WTC11 (cell line): ENCODE measurements around the gene STXBP1. TPM values are rescaled to one million over a fixed set of nuclear protein-coding genes. Genes with fewer than 3 reads are reported as not detected.

Experiments used
- ATAC-seq: fragments of 200-7000 bp; cut with Tn5 transposase; 2 replicates; pipeline ENCODE4 v1.10.0; 2021; ENCODE audit warnings: mild to moderate bottlenecking, moderate library complexity
- CTCF ChIA-PET: fragments of 300-600 bp; sonication (Branson Sonifier 250); formaldehyde crosslinking; loops from one replicate; lab custom pipeline; 2021; ENCODE audit warnings: antibody characterized with exemption; lab: Charles Lee
- POLR2A ChIA-PET: fragments of 350-600 bp; sonication (Branson Sonifier 250); formaldehyde crosslinking; loops from one replicate; lab custom pipeline; 2021; ENCODE audit warnings: antibody characterized with exemption; lab: Charles Lee
- DNase-seq: peaks from one replicate; pipeline ENCODE4 v3.0.0; 2021; ENCODE audit warnings: low spot score
- H3K27ac Mint-ChIP-seq: 2 replicates; pipeline ENCODE4 v1.8.0; 2021; ENCODE audit warnings: mixed read lengths
- H3K27me3 Mint-ChIP-seq: 2 replicates; pipeline ENCODE4 v1.8.0; 2021; ENCODE audit warnings: low read depth, mild to moderate bottlenecking, moderate library complexity, mixed read lengths
- H3K36me3 Mint-ChIP-seq: 2 replicates; pipeline ENCODE4 v1.8.0; 2021; ENCODE audit warnings: mixed read lengths
- H3K4me1 Mint-ChIP-seq: 2 replicates; pipeline ENCODE4 v1.8.0; 2022; ENCODE audit warnings: mixed read lengths
- H3K4me3 Mint-ChIP-seq: 2 replicates; pipeline ENCODE4 v1.8.0; 2021; ENCODE audit warnings: mild to moderate bottlenecking, moderate library complexity, mixed read lengths
- H3K9me3 Mint-ChIP-seq: 2 replicates; pipeline ENCODE4 v1.8.0; 2021; ENCODE audit warnings: mixed read lengths
- ATF2 ChIP-seq: sonication (generic); formaldehyde crosslinking; IDR thresholded peaks from 2 replicates; pipeline ENCODE4 v1.8.1; 2022; ENCODE audit warnings: low read depth, missing genetic modification reagents, borderline replicate concordance
- E2F1 ChIP-seq: sonication (generic); formaldehyde crosslinking; IDR thresholded peaks from 2 replicates; pipeline ENCODE4 v1.8.0; 2022; ENCODE audit warnings: mild to moderate bottlenecking, missing genetic modification reagents
- EMX1 ChIP-seq: fragments of 250-450 bp; sonication (Bioruptor Pico); IDR thresholded peaks from 2 replicates; pipeline ENCODE4 v1.8.0; 2021; ENCODE audit warnings: mild to moderate bottlenecking
- FOXJ3 ChIP-seq: sonication (generic); formaldehyde crosslinking; IDR thresholded peaks from 2 replicates; pipeline ENCODE4 v1.9.0; 2021; ENCODE audit warnings: missing genetic modification reagents, mild to moderate bottlenecking, borderline replicate concordance
- FOXP4 ChIP-seq: sonication (generic); formaldehyde crosslinking; IDR thresholded peaks from 2 replicates; pipeline ENCODE4 v1.8.0; 2022; ENCODE audit warnings: mild to moderate bottlenecking, missing genetic modification reagents
- GTF2I ChIP-seq: fragments of 250-450 bp; sonication (Bioruptor Pico); conservative IDR thresholded peaks from 2 replicates; pipeline ENCODE4 v1.4.0; 2021; ENCODE audit warnings: mild to moderate bottlenecking
- JAZF1 ChIP-seq: fragments of 250-450 bp; sonication (Bioruptor Pico); IDR thresholded peaks from 2 replicates; pipeline ENCODE4 v1.9.0; 2021; ENCODE audit warnings: moderate library complexity, mild to moderate bottlenecking, inconsistent platforms
- NFYB ChIP-seq: sonication (generic); formaldehyde crosslinking; conservative IDR thresholded peaks from 2 replicates; pipeline ENCODE4 v1.8.0; 2022; ENCODE audit warnings: low read depth, missing genetic modification reagents
- NR1H2 ChIP-seq: sonication (generic); formaldehyde crosslinking; IDR thresholded peaks from 2 replicates; pipeline ENCODE4 v1.9.0; 2021; ENCODE audit warnings: mild to moderate bottlenecking, moderate library complexity, missing genetic modification reagents
- RELA ChIP-seq: sonication (generic); formaldehyde crosslinking; IDR thresholded peaks from 2 replicates; pipeline ENCODE4 v1.8.1; 2022; ENCODE audit warnings: missing genetic modification reagents, mild to moderate bottlenecking, borderline replicate concordance
- SMAD3 ChIP-seq: sonication (generic); formaldehyde crosslinking; IDR thresholded peaks from 2 replicates; pipeline ENCODE4 v1.8.0; 2022; ENCODE audit warnings: missing genetic modification reagents, mild to moderate bottlenecking, borderline replicate concordance
- TEAD1 ChIP-seq: sonication (generic); formaldehyde crosslinking; IDR thresholded peaks from 2 replicates; pipeline ENCODE4 v1.8.0; 2022; ENCODE audit warnings: mild to moderate bottlenecking, missing genetic modification reagents
- TP53 ChIP-seq: sonication (generic); formaldehyde crosslinking; IDR thresholded peaks from 2 replicates; pipeline ENCODE4 v1.8.1; 2023; ENCODE audit warnings: mild to moderate bottlenecking, missing genetic modification reagents
- ZBTB43 ChIP-seq: sonication (generic); formaldehyde crosslinking; IDR thresholded peaks from 2 replicates; pipeline ENCODE4 v1.8.1; 2023; ENCODE audit warnings: mild to moderate bottlenecking, missing genetic modification reagents
- ZNF219 ChIP-seq: sonication (generic); formaldehyde crosslinking; IDR thresholded peaks from 2 replicates; pipeline ENCODE4 v1.8.0; 2023; ENCODE audit warnings: missing genetic modification reagents, mild to moderate bottlenecking, borderline replicate concordance
- ZNF512 ChIP-seq: sonication (generic); formaldehyde crosslinking; IDR thresholded peaks from 2 replicates; pipeline ENCODE4 v1.8.1; 2022; ENCODE audit warnings: missing genetic modification reagents, borderline replicate concordance
- total RNA-seq: library from RNA; stranded (reverse); gene quantifications from 3 replicates; pipeline ENCODE4 v1.2.3, GENCODE V29; 2021
- TF ChIP-seq, protein P1 (sequence below): fragments of 250-450 bp; sonication (Bioruptor Pico); IDR thresholded peaks from 2 replicates; pipeline ENCODE4 v1.9.0; 2021; ENCODE audit warnings: moderate library complexity, mild to moderate bottlenecking, inconsistent platforms, borderline replicate concordance
- TF ChIP-seq, protein P2 (sequence below): sonication (generic); formaldehyde crosslinking; IDR thresholded peaks from 2 replicates; pipeline ENCODE4 v1.8.1; 2023; ENCODE audit warnings: mild to moderate bottlenecking, moderate library complexity, missing genetic modification reagents
- TF ChIP-seq, protein P3 (sequence below): fragments of 200-600 bp; IDR thresholded peaks from 2 replicates; pipeline ENCODE4 v1.8.0; 2022; ENCODE audit warnings: antibody characterized with exemption
- TF ChIP-seq, protein P4 (sequence below): sonication (generic); formaldehyde crosslinking; IDR thresholded peaks from 2 replicates; pipeline ENCODE4 v1.8.0; 2023; ENCODE audit warnings: mild to moderate bottlenecking, missing genetic modification reagents

The STXBP1 gene
- total RNA-seq, 1 experiment from 2014 or later = 37.1 TPM

- Mint-ChIP-seq H3K4me1 (peaks cover 45% of the 10 kb centered on the region), H3K36me3 (no peaks in the 10 kb centered on the region; the same call in 1 of the 2 replicates), H3K27me3 (no peaks in the 10 kb centered on the region), H3K9me3 (no peaks in the 10 kb centered on the region), H3K4me3 (no peak overlapping the region), H3K27ac (peak overlapping the region; percentile 34; the same call in 1 of the 2 replicates)
- ATAC-seq (no peak), DNase-seq (no peak)
- ChIA-PET POLR2A (interaction anchor here (0.8 kb wide), 1 partner anchor 12 kb away, joined by 3 read pairs; no protein-coding TSS in a partner anchor), CTCF (interaction anchor here (0.9 to 2.1 kb wide), 4 partner anchors 9 to 111 kb away, joined by 3 to 8 read pairs (median 4); partner anchors contain the start of gene TOR2A)
- TF ChIP-seq JAZF1 (CRISPR knock-in tag) (no peak), RELA (no peak), ZNF512 (CRISPR knock-in tag) (no peak), NR1H2 (no peak), TEAD1 (CRISPR knock-in tag) (no peak), EMX1 (CRISPR knock-in tag) (no peak), FOXJ3 (no peak), GTF2I (no peak), TP53 (no peak)
- TF ChIP-seq, protein P1, sequence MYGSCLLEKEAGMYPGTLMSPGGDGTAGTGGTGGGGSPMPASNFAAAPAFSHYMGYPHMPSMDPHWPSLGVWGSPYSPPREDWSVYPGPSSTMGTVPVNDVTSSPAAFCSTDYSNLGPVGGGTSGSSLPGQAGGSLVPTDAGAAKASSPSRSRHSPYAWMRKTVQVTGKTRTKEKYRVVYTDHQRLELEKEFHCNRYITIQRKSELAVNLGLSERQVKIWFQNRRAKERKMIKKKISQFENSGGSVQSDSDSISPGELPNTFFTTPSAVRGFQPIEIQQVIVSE (CRISPR knock-in tag) = no peak
- TF ChIP-seq, protein P2, sequence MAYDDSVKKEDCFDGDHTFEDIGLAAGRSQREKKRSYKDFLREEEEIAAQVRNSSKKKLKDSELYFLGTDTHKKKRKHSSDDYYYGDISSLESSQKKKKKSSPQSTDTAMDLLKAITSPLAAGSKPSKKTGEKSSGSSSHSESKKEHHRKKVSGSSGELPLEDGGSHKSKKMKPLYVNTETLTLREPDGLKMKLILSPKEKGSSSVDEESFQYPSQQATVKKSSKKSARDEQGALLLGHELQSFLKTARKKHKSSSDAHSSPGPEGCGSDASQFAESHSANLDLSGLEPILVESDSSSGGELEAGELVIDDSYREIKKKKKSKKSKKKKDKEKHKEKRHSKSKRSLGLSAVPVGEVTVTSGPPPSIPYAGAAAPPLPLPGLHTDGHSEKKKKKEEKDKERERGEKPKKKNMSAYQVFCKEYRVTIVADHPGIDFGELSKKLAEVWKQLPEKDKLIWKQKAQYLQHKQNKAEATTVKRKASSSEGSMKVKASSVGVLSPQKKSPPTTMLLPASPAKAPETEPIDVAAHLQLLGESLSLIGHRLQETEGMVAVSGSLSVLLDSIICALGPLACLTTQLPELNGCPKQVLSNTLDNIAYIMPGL (CRISPR knock-in tag) = no peak
- TF ChIP-seq, protein P3, sequence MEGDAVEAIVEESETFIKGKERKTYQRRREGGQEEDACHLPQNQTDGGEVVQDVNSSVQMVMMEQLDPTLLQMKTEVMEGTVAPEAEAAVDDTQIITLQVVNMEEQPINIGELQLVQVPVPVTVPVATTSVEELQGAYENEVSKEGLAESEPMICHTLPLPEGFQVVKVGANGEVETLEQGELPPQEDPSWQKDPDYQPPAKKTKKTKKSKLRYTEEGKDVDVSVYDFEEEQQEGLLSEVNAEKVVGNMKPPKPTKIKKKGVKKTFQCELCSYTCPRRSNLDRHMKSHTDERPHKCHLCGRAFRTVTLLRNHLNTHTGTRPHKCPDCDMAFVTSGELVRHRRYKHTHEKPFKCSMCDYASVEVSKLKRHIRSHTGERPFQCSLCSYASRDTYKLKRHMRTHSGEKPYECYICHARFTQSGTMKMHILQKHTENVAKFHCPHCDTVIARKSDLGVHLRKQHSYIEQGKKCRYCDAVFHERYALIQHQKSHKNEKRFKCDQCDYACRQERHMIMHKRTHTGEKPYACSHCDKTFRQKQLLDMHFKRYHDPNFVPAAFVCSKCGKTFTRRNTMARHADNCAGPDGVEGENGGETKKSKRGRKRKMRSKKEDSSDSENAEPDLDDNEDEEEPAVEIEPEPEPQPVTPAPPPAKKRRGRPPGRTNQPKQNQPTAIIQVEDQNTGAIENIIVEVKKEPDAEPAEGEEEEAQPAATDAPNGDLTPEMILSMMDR = no peak
- TF ChIP-seq, protein P4, sequence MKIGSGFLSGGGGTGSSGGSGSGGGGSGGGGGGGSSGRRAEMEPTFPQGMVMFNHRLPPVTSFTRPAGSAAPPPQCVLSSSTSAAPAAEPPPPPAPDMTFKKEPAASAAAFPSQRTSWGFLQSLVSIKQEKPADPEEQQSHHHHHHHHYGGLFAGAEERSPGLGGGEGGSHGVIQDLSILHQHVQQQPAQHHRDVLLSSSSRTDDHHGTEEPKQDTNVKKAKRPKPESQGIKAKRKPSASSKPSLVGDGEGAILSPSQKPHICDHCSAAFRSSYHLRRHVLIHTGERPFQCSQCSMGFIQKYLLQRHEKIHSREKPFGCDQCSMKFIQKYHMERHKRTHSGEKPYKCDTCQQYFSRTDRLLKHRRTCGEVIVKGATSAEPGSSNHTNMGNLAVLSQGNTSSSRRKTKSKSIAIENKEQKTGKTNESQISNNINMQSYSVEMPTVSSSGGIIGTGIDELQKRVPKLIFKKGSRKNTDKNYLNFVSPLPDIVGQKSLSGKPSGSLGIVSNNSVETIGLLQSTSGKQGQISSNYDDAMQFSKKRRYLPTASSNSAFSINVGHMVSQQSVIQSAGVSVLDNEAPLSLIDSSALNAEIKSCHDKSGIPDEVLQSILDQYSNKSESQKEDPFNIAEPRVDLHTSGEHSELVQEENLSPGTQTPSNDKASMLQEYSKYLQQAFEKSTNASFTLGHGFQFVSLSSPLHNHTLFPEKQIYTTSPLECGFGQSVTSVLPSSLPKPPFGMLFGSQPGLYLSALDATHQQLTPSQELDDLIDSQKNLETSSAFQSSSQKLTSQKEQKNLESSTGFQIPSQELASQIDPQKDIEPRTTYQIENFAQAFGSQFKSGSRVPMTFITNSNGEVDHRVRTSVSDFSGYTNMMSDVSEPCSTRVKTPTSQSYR = no peak
Measured at GRCh38 chr9:127652733-127653132, 40.7 kb downstream of the STXBP1 start.

GRCh38 chr9:127654619-127655018 is 42.5 kb downstream of the STXBP1 start:
- ATAC-seq (peak; percentile 79), DNase-seq (no peak)
- ChIA-PET POLR2A (interaction anchor here (0.5 to 1.1 kb wide), 3 partner anchors 20 to 257 kb away, joined by 3 to 4 read pairs (median 4); no protein-coding TSS in a partner anchor), CTCF (interaction anchor here (0.5 to 2.1 kb wide), 10 partner anchors 10 to 151 kb away, joined by 3 to 7 read pairs (median 3); partner anchors contain the start of gene TOR2A)
- peaks cover 45% of the 10 kb centered on the region for H3K4me1 Mint-ChIP-seq
- H3K4me3 Mint-ChIP-seq = peak overlapping the region; percentile 4
- no peaks in the 10 kb centered on the region; the same call in 1 of the 2 replicates for H3K36me3 Mint-ChIP-seq
- no peaks in the 10 kb centered on the region for H3K9me3 Mint-ChIP-seq
- H3K27ac Mint-ChIP-seq = peak overlapping the region; percentile 97
- no peaks in the 10 kb centered on the region for H3K27me3 Mint-ChIP-seq
- TF ChIP-seq ZNF219 (no peak), JAZF1 (CRISPR knock-in tag) (no peak), ZBTB43 (CRISPR knock-in tag) (no peak), SMAD3 (CRISPR knock-in tag) (no peak), NFYB (CRISPR knock-in tag) (no peak), ATF2 (no peak), FOXP4 (CRISPR knock-in tag) (no peak), E2F1 (no peak)
